Immature natural killer cell (primary cell): Measurements from ENCODE around the gene SCAF8. TPM values are rescaled to one million over a fixed set of nuclear protein-coding genes. Genes with fewer than 3 reads are reported as not detected.
"Not testable (repeated sequence)": the region's sequence is repeated elsewhere in the genome, so short reads cannot be mapped to it uniquely, and the experiment has no call there.

Source experiments
- DNase-seq, 3 donors: peaks; one replicate each; pipeline ENCODE4 v3.0.0; 2022; ENCODE audit warnings: mixed read lengths in 1 of 3
- H3K27ac Mint-ChIP-seq, 6 donors: one replicate each; pipeline ENCODE4 v1.8.0; 2020; ENCODE audit warnings: mixed read lengths in 6 of 6, mild to moderate bottlenecking in 5 of 6, inconsistent platforms in 4 of 6, moderate library complexity in 3 of 6
- H3K27me3 Mint-ChIP-seq, 3 donors: one replicate each; pipeline ENCODE4 v1.8.0; 2020 to 2021; ENCODE audit warnings: low read depth in 3 of 3, mild to moderate bottlenecking in 3 of 3, mixed read lengths in 3 of 3, moderate library complexity in 3 of 3, inconsistent platforms in 1 of 3
- H3K36me3 Mint-ChIP-seq, 3 donors: one replicate each; pipeline ENCODE4 v1.8.0; 2020; ENCODE audit warnings: mixed read lengths in 3 of 3, inconsistent platforms in 2 of 3, mild to moderate bottlenecking in 2 of 3
- H3K4me1 Mint-ChIP-seq, 2 donors: one replicate each; pipeline ENCODE4 v1.8.0; 2020; ENCODE audit warnings: inconsistent platforms in 2 of 2, mild to moderate bottlenecking in 2 of 2, mixed read lengths in 2 of 2, moderate library complexity in 1 of 2
- H3K4me3 Mint-ChIP-seq, 5 donors: one replicate each; pipeline ENCODE4 v1.8.0; 2020; ENCODE audit warnings: mild to moderate bottlenecking in 5 of 5, mixed read lengths in 5 of 5, inconsistent platforms in 3 of 5, moderate library complexity in 3 of 5
- H3K9me3 Mint-ChIP-seq, 6 donors: one replicate each; pipeline ENCODE4 v1.8.0; 2020; ENCODE audit warnings: mild to moderate bottlenecking in 6 of 6, mixed read lengths in 6 of 6, inconsistent platforms in 4 of 6, moderate library complexity in 3 of 6
- polyA plus RNA-seq, 3 donors: library from polyadenylated mRNA; unstranded; fragments of 300-500 nt; fragmentation: Illumina TruSeq; gene quantifications; one replicate each; pipeline ENCODE4 v1.2.3, GENCODE V29; 2021

Gene SCAF8
- polyA plus RNA-seq, 3 donors from 2014 or later = 6.4 to 18.2 (median 8.1) TPM

GRCh38 chr6:154768280-154768679 is 35.1 kb downstream of the SCAF8 start:
- Mint-ChIP-seq H3K36me3 (no peaks in the 10 kb centered on the region), H3K4me3 (peak overlapping the region in 2 of 5 donors; percentile 8 to 38), H3K4me1 (peaks cover 83 to 96% of the 10 kb centered on the region in 2 donors), H3K27ac (peak overlapping the region in 1 of 6 donors; percentile 4), H3K9me3 (no peaks in the 10 kb centered on the region), H3K27me3 (peaks cover 0 to 8% (median 6%) of the 10 kb centered on the region in 3 donors)
- DNase-seq = no peak

- Mint-ChIP-seq H3K27me3 (peaks cover 0 to 9% (median 4%) of the 10 kb centered on the region in 3 donors), H3K27ac (peak overlapping the region in 5 of 6 donors; percentile 20 to 66 (median 58)), H3K36me3 (peaks cover 0 to 3% (median 0%) of the 10 kb centered on the region in 3 donors), H3K4me3 (peak overlapping the region in 1 of 5 donors; percentile 15), H3K4me1 (peaks cover 46 to 80% of the 10 kb centered on the region in 2 donors), H3K9me3 (no peaks in the 10 kb centered on the region)
- no peak for DNase-seq
Observed at GRCh38 chr6:154773610-154774089, 40.4 kb downstream of the SCAF8 start.

- H3K27ac Mint-ChIP-seq, DNase-seq, H3K27me3 Mint-ChIP-seq, H3K9me3 Mint-ChIP-seq, H3K4me3 Mint-ChIP-seq: not testable (repeated sequence)
- peaks cover 0 to 15% (median 4%) of the 10 kb centered on the region in 3 donors for H3K36me3 Mint-ChIP-seq
- H3K4me1 Mint-ChIP-seq = peaks cover 33 to 68% of the 10 kb centered on the region in 2 donors
Observed at GRCh38 chr6:154779157-154779556, 45.9 kb downstream of the SCAF8 start.

GRCh38 chr6:154782193-154782592 is 49.0 kb downstream of the SCAF8 start:
- Mint-ChIP-seq H3K4me1 (peaks cover 44 to 75% of the 10 kb centered on the region in 2 donors), H3K4me3 (no peak overlapping the region), H3K27me3 (peaks cover 0 to 4% (median 1%) of the 10 kb centered on the region in 3 donors), H3K36me3 (peaks cover 0 to 15% (median 4%) of the 10 kb centered on the region in 3 donors), H3K9me3 (no peaks in the 10 kb centered on the region), H3K27ac (peak overlapping the region in 4 of 6 donors; percentile 6 to 86 (median 29))
- no peak for DNase-seq

- Mint-ChIP-seq H3K27ac (peak overlapping the region in 5 of 6 donors; percentile 3 to 56 (median 12)), H3K4me1 (peaks cover 51 to 79% of the 10 kb centered on the region in 2 donors), H3K36me3 (peaks cover 0 to 12% (median 4%) of the 10 kb centered on the region in 3 donors)
Observed at GRCh38 chr6:154783229-154783628, 50.0 kb downstream of the SCAF8 start.

GRCh38 chr6:154785075-154785474 is 51.9 kb downstream of the SCAF8 start:
- no peaks in the 10 kb centered on the region for H3K9me3 Mint-ChIP-seq
- peaks cover 42 to 73% of the 10 kb centered on the region in 2 donors for H3K4me1 Mint-ChIP-seq
- H3K4me3 Mint-ChIP-seq = no peak overlapping the region
- peaks cover 0 to 4% (median 1%) of the 10 kb centered on the region in 3 donors for H3K27me3 Mint-ChIP-seq
- no peak for DNase-seq
- peak overlapping the region in 1 of 6 donors; percentile 30 for H3K27ac Mint-ChIP-seq
- peaks cover 0 to 8% (median 4%) of the 10 kb centered on the region in 3 donors for H3K36me3 Mint-ChIP-seq

More at GRCh38 chr6:154783229-154783628, 50.0 kb downstream of the SCAF8 start:
- Mint-ChIP-seq H3K4me3 (no peak overlapping the region), H3K9me3 (no peaks in the 10 kb centered on the region), H3K27me3 (peaks cover 0 to 2% (median 1%) of the 10 kb centered on the region in 3 donors)
- DNase-seq = no peak

GRCh38 chr6:154786144-154786868 is 53.1 kb downstream of the SCAF8 start:
- peaks cover 0 to 4% (median 0%) of the 10 kb centered on the region in 3 donors for H3K27me3 Mint-ChIP-seq
- H3K4me1 Mint-ChIP-seq = peaks cover 42 to 75% of the 10 kb centered on the region in 2 donors
- H3K4me3 Mint-ChIP-seq = no peak overlapping the region
- peaks cover 0 to 5% (median 0%) of the 10 kb centered on the region in 3 donors for H3K36me3 Mint-ChIP-seq
- DNase-seq = no peak
- H3K9me3 Mint-ChIP-seq = no peaks in the 10 kb centered on the region
- H3K27ac Mint-ChIP-seq = peak overlapping the region in 2 of 6 donors; percentile 32 to 38

GRCh38 chr6:154791556-154792317 is 58.5 kb downstream of the SCAF8 start:
- H3K27ac Mint-ChIP-seq = peak overlapping the region in 4 of 6 donors; percentile 19 to 65 (median 53)
- no peak overlapping the region for H3K4me3 Mint-ChIP-seq
- H3K9me3 Mint-ChIP-seq = no peaks in the 10 kb centered on the region
- H3K36me3 Mint-ChIP-seq = peaks cover 0 to 17% (median 7%) of the 10 kb centered on the region in 3 donors
- H3K4me1 Mint-ChIP-seq = peaks cover 17 to 57% of the 10 kb centered on the region in 2 donors
- no peak for DNase-seq
- H3K27me3 Mint-ChIP-seq = peaks cover 0 to 3% (median 0%) of the 10 kb centered on the region in 3 donors

GRCh38 chr6:154792325-154792724 is 59.1 kb downstream of the SCAF8 start:
- no peak for DNase-seq
- Mint-ChIP-seq H3K4me1 (peaks cover 11 to 51% of the 10 kb centered on the region in 2 donors), H3K9me3 (no peaks in the 10 kb centered on the region), H3K4me3 (no peak overlapping the region), H3K27ac (peak overlapping the region in 3 of 6 donors; percentile 19 to 65 (median 24)), H3K27me3 (peaks cover 0 to 3% (median 0%) of the 10 kb centered on the region in 3 donors), H3K36me3 (peaks cover 0 to 17% (median 11%) of the 10 kb centered on the region in 3 donors)

- DNase-seq = no peak
- Mint-ChIP-seq H3K27me3 (peaks cover 0 to 3% (median 0%) of the 10 kb centered on the region in 3 donors), H3K9me3 (no peaks in the 10 kb centered on the region), H3K4me3 (no peak overlapping the region), H3K27ac (peak overlapping the region in 1 of 6 donors; percentile 24), H3K4me1 (peaks cover 8 to 46% of the 10 kb centered on the region in 2 donors), H3K36me3 (peaks cover 0 to 17% (median 11%) of the 10 kb centered on the region in 3 donors)
Observed at GRCh38 chr6:154792761-154793160, 59.5 kb downstream of the SCAF8 start.

- Mint-ChIP-seq H3K4me1 (peaks cover 17 to 40% of the 10 kb centered on the region in 2 donors), H3K36me3 (peaks cover 0 to 15% (median 11%) of the 10 kb centered on the region in 3 donors), H3K27me3 (peaks cover 0 to 1% (median 0%) of the 10 kb centered on the region in 3 donors), H3K9me3 (no peaks in the 10 kb centered on the region), H3K27ac (peak overlapping the region in 4 of 6 donors; percentile 43 to 90 (median 55)), H3K4me3 (no peak overlapping the region)
- no peak for DNase-seq
Observed at GRCh38 chr6:154796484-154796883, 63.3 kb downstream of the SCAF8 start.

- Mint-ChIP-seq H3K27me3 (no peaks in the 10 kb centered on the region), H3K4me3 (no peak overlapping the region), H3K4me1 (peaks cover 13 to 27% of the 10 kb centered on the region in 2 donors), H3K27ac (peak overlapping the region in 2 of 6 donors; percentile 6 to 76), H3K36me3 (peaks cover 0 to 15% (median 7%) of the 10 kb centered on the region in 3 donors), H3K9me3 (no peaks in the 10 kb centered on the region)
- no peak for DNase-seq
Observed at GRCh38 chr6:154797857-154798256, 64.6 kb downstream of the SCAF8 start.

GRCh38 chr6:154800338-154800737 is 67.1 kb downstream of the SCAF8 start:
- H3K4me1 Mint-ChIP-seq = peaks cover 14 to 28% of the 10 kb centered on the region in 2 donors
- H3K36me3 Mint-ChIP-seq = peaks cover 0 to 13% (median 7%) of the 10 kb centered on the region in 3 donors
- no peak overlapping the region for H3K4me3 Mint-ChIP-seq
- no peak for DNase-seq
- H3K27me3 Mint-ChIP-seq = no peaks in the 10 kb centered on the region
- no peaks in the 10 kb centered on the region for H3K9me3 Mint-ChIP-seq
- H3K27ac Mint-ChIP-seq = peak overlapping the region in 4 of 6 donors; percentile 9 to 36 (median 23)
